HL-60 (cell line): ENCODE results near the gene SMAP2.

ENCODE experiments used
- DNase-seq, 2 experiments: peaks; one replicate each; pipeline ENCODE4 v3.0.0-alpha.2; 2010 to 2020; ENCODE audit warnings: low read depth in 1 of 2, low spot score in 1 of 2
- H3K27ac ChIP-seq: fragments of 250-450 bp; sonication (Bioruptor Pico); replicated peaks from 2 replicates; pipeline ENCODE4 v1.5.1; 2020; ENCODE audit warnings: mild to moderate bottlenecking, moderate library complexity
- H3K27me3 ChIP-seq: fragments of 250-450 bp; sonication (Bioruptor Pico); 2 replicates; pipeline ENCODE4 v1.5.1; 2021; ENCODE audit warnings: mild to moderate bottlenecking, moderate library complexity; ENCODE audit not compliant: insufficient read depth, poor library complexity, severe bottlenecking
- H3K4me3 ChIP-seq: replicated peaks from 2 replicates; pipeline ENCODE4 v1.5.1; 2011; ENCODE audit warnings: mild to moderate bottlenecking, control low read depth, low read length; ENCODE audit not compliant: insufficient read depth
- GABPA ChIP-seq: IDR thresholded peaks from 2 replicates; pipeline ENCODE4 v1.6.1; 2012; ENCODE audit warnings: low read depth
- POLR2AphosphoS5 ChIP-seq: IDR thresholded peaks from 2 replicates; pipeline ENCODE4 v1.6.1; 2012; ENCODE audit warnings: low read depth
- REST ChIP-seq: IDR thresholded peaks from 2 replicates; pipeline ENCODE4 v1.6.1; 2012; ENCODE audit warnings: low read depth; ENCODE audit not compliant: insufficient replicate concordance
- SPI1 ChIP-seq: IDR thresholded peaks from 2 replicates; pipeline ENCODE4 v1.6.1; 2012; ENCODE audit warnings: low read depth, mild to moderate bottlenecking, borderline replicate concordance
- TF ChIP-seq, protein P1 (sequence below): IDR thresholded peaks from one replicate; pipeline ENCODE4 v1.5.1; 2011; ENCODE audit warnings: low read length, control low read depth, inconsistent platforms; ENCODE audit not compliant: insufficient read depth

Gene SMAP2

GRCh38 chr1:40361201-40361600 lies 12.3 kb upstream of the SMAP2 start:
- H3K4me3 ChIP-seq = no peak overlapping the region
- no peak for TF ChIP-seq POLR2AphosphoS5
- no peak for TF ChIP-seq REST
- TF ChIP-seq GABPA = no peak
- no peak for TF ChIP-seq SPI1
- TF ChIP-seq, protein P1, sequence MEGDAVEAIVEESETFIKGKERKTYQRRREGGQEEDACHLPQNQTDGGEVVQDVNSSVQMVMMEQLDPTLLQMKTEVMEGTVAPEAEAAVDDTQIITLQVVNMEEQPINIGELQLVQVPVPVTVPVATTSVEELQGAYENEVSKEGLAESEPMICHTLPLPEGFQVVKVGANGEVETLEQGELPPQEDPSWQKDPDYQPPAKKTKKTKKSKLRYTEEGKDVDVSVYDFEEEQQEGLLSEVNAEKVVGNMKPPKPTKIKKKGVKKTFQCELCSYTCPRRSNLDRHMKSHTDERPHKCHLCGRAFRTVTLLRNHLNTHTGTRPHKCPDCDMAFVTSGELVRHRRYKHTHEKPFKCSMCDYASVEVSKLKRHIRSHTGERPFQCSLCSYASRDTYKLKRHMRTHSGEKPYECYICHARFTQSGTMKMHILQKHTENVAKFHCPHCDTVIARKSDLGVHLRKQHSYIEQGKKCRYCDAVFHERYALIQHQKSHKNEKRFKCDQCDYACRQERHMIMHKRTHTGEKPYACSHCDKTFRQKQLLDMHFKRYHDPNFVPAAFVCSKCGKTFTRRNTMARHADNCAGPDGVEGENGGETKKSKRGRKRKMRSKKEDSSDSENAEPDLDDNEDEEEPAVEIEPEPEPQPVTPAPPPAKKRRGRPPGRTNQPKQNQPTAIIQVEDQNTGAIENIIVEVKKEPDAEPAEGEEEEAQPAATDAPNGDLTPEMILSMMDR = no peak
- DNase-seq = no peak
- H3K27ac ChIP-seq = no peak overlapping the region
- H3K27me3 ChIP-seq = no peaks in the 10 kb centered on the region

DNA sequence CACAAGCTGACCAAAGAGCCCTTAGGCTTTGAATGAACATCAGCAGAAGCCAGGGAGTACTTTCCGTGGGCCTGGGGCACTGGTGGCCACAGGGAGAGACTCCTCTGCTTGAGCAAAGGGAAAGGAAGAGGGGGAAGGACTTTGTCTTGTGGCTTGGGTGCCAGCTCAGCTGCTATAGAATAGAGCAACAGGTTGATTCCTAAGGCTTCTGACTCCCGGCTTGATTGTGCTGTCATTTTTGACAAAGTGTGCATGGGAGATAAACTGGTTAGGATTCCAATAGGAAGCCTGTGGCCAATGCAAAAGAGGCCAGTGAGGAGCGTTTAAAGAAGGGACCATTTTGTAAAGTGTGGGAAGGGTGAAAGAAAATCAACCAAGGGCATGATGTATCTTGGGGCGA lies 11.9 kb upstream of the SMAP2 start:
- no peaks in the 10 kb centered on the region for H3K27me3 ChIP-seq
- DNase-seq = no peak
- no peak overlapping the region for H3K27ac ChIP-seq
- TF ChIP-seq SPI1 (no peak), REST (no peak), GABPA (no peak), POLR2AphosphoS5 (no peak)
- TF ChIP-seq, protein P1 = no peak
- H3K4me3 ChIP-seq = no peak overlapping the region

GRCh38 chr1:40362199-40362598 lies 11.3 kb upstream of the SMAP2 start:
- DNase-seq = no peak
- H3K4me3 ChIP-seq = no peak overlapping the region
- no peak overlapping the region for H3K27ac ChIP-seq
- no peaks in the 10 kb centered on the region for H3K27me3 ChIP-seq
- TF ChIP-seq SPI1 (no peak), POLR2AphosphoS5 (no peak)

GRCh38 chr1:40362699-40363098 lies 10.8 kb upstream of the SMAP2 start:
- Histone ChIP-seq H3K27me3 (no peaks in the 10 kb centered on the region), H3K4me3 (no peak overlapping the region), H3K27ac (no peak overlapping the region)
- TF ChIP-seq GABPA (no peak), REST (peak; percentile 65)
- DNase-seq = no peak
